Measurements from ENCODE around the gene CERS6.
"Not testable (repeated sequence)": the region's sequence is repeated elsewhere in the genome, so short reads cannot be mapped to it uniquely, and the experiment has no call there.

CERS6 gene

DNA sequence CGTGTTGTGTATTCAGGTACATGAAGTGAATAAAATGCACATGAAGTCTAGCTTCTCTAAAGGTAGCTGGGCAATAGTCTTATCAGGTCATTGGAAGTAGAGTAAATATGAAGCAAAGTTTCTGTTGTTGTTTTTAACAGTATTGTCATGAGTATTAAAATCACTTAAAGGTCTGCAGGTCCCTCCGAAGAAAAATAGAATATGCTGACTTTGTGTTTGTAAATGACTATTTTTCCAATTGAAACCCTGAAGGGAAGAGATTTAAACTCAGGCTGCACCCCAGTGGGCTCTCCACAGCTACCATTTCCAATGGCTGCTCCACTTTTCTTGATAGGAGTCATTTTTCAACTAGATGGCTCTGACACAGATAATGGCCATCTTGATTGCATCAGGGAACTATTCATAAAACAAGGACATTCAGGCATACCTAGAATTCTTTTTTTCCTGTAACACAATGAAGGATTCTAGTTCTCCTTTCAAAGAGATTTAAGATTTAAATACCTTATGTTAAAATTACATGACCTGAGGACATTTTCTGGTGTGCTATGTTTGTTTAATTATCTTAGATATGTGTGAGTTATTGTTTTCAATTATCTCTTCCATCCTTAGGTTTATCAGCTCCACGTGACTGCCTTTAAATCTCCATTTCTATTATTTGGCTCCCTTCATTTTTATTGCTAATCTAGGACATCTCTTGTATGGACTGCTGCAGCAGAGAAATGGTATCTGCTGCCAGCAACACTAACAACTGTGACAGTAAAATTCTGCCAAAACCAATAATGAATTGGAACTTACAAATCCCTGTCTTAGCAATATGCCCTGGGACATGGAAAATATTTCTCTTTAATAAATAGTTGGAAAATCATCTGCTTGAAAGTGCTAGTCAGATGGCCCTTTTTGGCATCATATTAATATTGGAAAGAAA lies 197.2 kb downstream of the CERS6 start:
- no peak overlapping the region for H3K27ac ChIP-seq
- TF ChIP-seq CTCF (IDR thresholded peaks at IDR 0.05): no peak
- no peak for TF ChIP-seq ZFX (IDR thresholded peaks at IDR 0.05; ENCODE audit: borderline replicate concordance)

DNA sequence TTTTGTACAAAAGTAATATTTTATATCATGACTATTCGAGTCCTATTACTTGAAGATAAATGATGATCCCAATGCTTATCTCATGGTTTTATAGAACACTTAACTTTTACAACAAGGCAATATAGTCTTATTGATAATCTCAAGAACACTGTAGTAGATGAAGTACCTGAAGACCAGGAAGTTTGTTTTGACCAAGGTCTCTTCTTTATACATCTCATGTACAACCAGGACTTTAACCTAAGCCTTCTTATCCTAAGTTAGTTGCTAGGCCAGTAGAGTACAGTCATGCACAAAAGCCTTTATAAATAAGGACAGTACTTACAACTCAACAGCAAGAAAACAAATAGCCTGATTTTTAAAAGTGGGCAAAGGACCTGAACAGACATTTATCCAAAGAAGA lies 198.6 kb downstream of the CERS6 start:
- no peak overlapping the region for H3K27ac ChIP-seq
- TF ChIP-seq CTCF (IDR thresholded peaks at IDR 0.05) (no peak), ZFX (IDR thresholded peaks at IDR 0.05; ENCODE audit: borderline replicate concordance) (no peak)

GRCh38 chr2:168655207-168655606 lies 199.1 kb downstream of the CERS6 start:
- no peak for TF ChIP-seq CTCF (IDR thresholded peaks at IDR 0.05)
- TF ChIP-seq ZFX (IDR thresholded peaks at IDR 0.05; ENCODE audit: borderline replicate concordance): no peak
- no peak overlapping the region for H3K27ac ChIP-seq

DNA sequence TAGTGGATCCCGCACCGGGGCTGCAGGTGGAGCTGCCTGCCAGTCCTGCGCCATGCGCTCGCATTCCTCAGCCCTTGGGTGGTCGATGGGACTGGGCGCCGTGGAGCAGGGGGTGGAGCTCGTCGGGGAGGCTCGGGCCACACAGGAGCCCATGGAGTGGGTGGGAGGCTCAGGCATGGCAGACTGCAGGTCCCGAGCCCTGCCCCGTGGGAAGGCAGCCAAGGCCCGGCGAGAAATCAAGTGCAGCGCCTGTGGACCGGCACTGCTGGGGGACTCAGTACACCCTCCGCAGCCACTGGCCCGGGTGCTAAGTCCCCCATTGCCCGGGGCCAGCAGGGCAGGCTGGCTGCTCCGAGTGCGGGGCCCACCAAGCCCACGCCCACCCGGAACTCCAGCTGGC lies 201.3 kb downstream of the CERS6 start:
- H3K27ac ChIP-seq: not testable (repeated sequence)

- TF ChIP-seq ZFX (IDR thresholded peaks at IDR 0.05; ENCODE audit: borderline replicate concordance): no peak
- TF ChIP-seq CTCF (IDR thresholded peaks at IDR 0.05): no peak
- H3K27ac ChIP-seq: no peak overlapping the region
Measured at GRCh38 chr2:168658706-168659105, 202.6 kb downstream of the CERS6 start.

- TF ChIP-seq CTCF (IDR thresholded peaks at IDR 0.05) (no peak), ZFX (IDR thresholded peaks at IDR 0.05; ENCODE audit: borderline replicate concordance) (no peak)
Measured at GRCh38 chr2:168660870-168661862, 205.1 kb downstream of the CERS6 start.

DNA sequence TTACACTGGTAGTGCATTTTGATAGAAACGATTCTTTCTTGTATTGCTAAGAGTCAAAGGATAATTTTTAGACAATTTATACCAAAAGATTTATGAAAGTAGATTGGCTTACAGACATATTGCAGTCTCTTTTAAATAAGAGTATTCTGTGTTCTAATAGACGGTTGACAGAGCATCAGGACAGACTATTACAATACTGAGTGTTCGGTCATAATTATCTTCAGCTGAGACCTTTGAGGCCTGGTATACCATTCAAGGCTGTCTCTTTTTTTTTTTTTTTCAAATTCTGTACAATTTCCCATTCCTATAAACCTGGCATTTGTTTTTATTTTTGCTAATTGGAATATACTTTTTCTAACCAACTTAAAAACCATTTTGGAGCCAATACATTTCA lies 205.8 kb downstream of the CERS6 start:
- no peak overlapping the region for H3K27ac ChIP-seq
- TF ChIP-seq CTCF (IDR thresholded peaks at IDR 0.05): no peak
- no peak for TF ChIP-seq ZFX (IDR thresholded peaks at IDR 0.05; ENCODE audit: borderline replicate concordance)

More at GRCh38 chr2:168660870-168661862, 205.1 kb downstream of the CERS6 start:
- no peak overlapping the region for H3K27ac ChIP-seq

Measured in 22Rv1 (cell line).